Urinary bladder (tissue), 4 donors: ENCODE data around the gene IQCH. TPM values are rescaled to one million over a fixed set of nuclear protein-coding genes. Genes with fewer than 3 reads are reported as not detected.

Source experiments
- DNase-seq: peaks from one replicate; pipeline ENCODE4 v3.0.0-alpha.2; 2015; ENCODE audit errors: extremely low spot score
- H3K27ac ChIP-seq: one replicate; pipeline ENCODE4 v1.5.1; 2013; ENCODE audit warnings: low read depth, mild to moderate bottlenecking, moderate library complexity
- H3K36me3 ChIP-seq: one replicate; pipeline ENCODE4 v1.6.1; 2013; ENCODE audit warnings: mild to moderate bottlenecking, moderate library complexity; ENCODE audit not compliant: insufficient read depth
- H3K4me1 ChIP-seq: one replicate; pipeline ENCODE4 v1.6.1; 2013; ENCODE audit warnings: mild to moderate bottlenecking, moderate library complexity; ENCODE audit not compliant: insufficient read depth
- H3K4me3 ChIP-seq: one replicate; pipeline ENCODE4 v1.5.1; 2013; ENCODE audit warnings: low read depth, low read length
- WGBS: extraction: QIAGEN DNeasy Blood & Tissue Kit; methylation state at CpG from one replicate; pipeline ENCODE4 v1.1.7; 2013; 5-methylcytosine and 5-hydroxymethylcytosine counted together
- polyA plus RNA-seq: library from polyadenylated mRNA; stranded (reverse); fragments of 200-250 nt; gene quantifications from one replicate; pipeline ENCODE4 v1.2.3, GENCODE V29; 2013
- total RNA-seq: library from RNA; depleted of rRNA; stranded (reverse); fragments of >200 nt; gene quantifications from one replicate; pipeline ENCODE4 v1.2.3, GENCODE V29; 2014
- donor health status: healthy with polysubstance abuse.
- donor health status: healthy.

Gene IQCH
- total and polyA plus RNA-seq, 2 donors, result 0.22 to 4.8 TPM

- Histone ChIP-seq H3K4me3 (no peak overlapping the region), H3K36me3 (no peaks in the 10 kb centered on the region), H3K4me1 (no peaks in the 10 kb centered on the region), H3K27ac (no peak overlapping the region)
- 90% methylated on average over 2 of the region's 2 CpGs for WGBS
- no peak for DNase-seq
Measured at GRCh38 chr15:67481680-67482079, 227.1 kb downstream of the IQCH start.

GRCh38 chr15:67495585-67495984, 241.0 kb downstream of the IQCH start:
- WGBS, result 93% methylated on average over 1 of the region's 1 CpG
- Histone ChIP-seq H3K36me3 (no peaks in the 10 kb centered on the region), H3K4me3 (no peak overlapping the region), H3K4me1 (no peaks in the 10 kb centered on the region), H3K27ac (no peak overlapping the region)
- no peak for DNase-seq

- DNase-seq, result no peak
- Histone ChIP-seq H3K4me1 (no peaks in the 10 kb centered on the region), H3K4me3 (no peak overlapping the region), H3K36me3 (no peaks in the 10 kb centered on the region), H3K27ac (no peak overlapping the region)
- 18% methylated on average over 2 of the region's 2 CpGs for WGBS
Measured at GRCh38 chr15:67501177-67501835, 246.7 kb downstream of the IQCH start.

- no peak for DNase-seq
- Histone ChIP-seq H3K4me3 (no peak overlapping the region), H3K27ac (no peak overlapping the region), H3K4me1 (no peaks in the 10 kb centered on the region), H3K36me3 (no peaks in the 10 kb centered on the region)
- WGBS, result 68% methylated on average over 13 of the region's 13 CpGs
Measured at GRCh38 chr15:67501836-67502461, 247.4 kb downstream of the IQCH start.

- Histone ChIP-seq H3K27ac (no peak overlapping the region), H3K4me3 (no peak overlapping the region), H3K36me3 (no peaks in the 10 kb centered on the region), H3K4me1 (no peaks in the 10 kb centered on the region)
- 93% methylated on average over 6 of the region's 6 CpGs for WGBS
- no peak for DNase-seq
Measured at GRCh38 chr15:67504056-67504455, 249.5 kb downstream of the IQCH start.

GRCh38 chr15:67504796-67505195, 250.2 kb downstream of the IQCH start:
- 73% methylated on average over 5 of the region's 5 CpGs for WGBS
- H3K27ac ChIP-seq, result no peak overlapping the region
- no peak for DNase-seq
- H3K4me1 ChIP-seq, result no peaks in the 10 kb centered on the region
- H3K4me3 ChIP-seq, result no peak overlapping the region
- H3K36me3 ChIP-seq, result no peaks in the 10 kb centered on the region

- no peaks in the 10 kb centered on the region for H3K36me3 ChIP-seq
- no peaks in the 10 kb centered on the region for H3K4me1 ChIP-seq
- H3K27ac ChIP-seq, result no peak overlapping the region
- 74% methylated on average over 5 of the region's 5 CpGs for WGBS
- no peak for DNase-seq
- H3K4me3 ChIP-seq, result no peak overlapping the region
Measured at GRCh38 chr15:67505675-67506572, 251.3 kb downstream of the IQCH start.

GRCh38 chr15:67506775-67507747, 252.5 kb downstream of the IQCH start:
- 92% methylated on average over 11 of the region's 11 CpGs for WGBS
- DNase-seq, result no peak
- Histone ChIP-seq H3K4me1 (no peaks in the 10 kb centered on the region), H3K36me3 (no peaks in the 10 kb centered on the region), H3K27ac (no peak overlapping the region), H3K4me3 (no peak overlapping the region)

- Histone ChIP-seq H3K4me1 (no peaks in the 10 kb centered on the region), H3K36me3 (no peaks in the 10 kb centered on the region), H3K4me3 (no peak overlapping the region), H3K27ac (no peak overlapping the region)
- WGBS, result 67% methylated on average over 3 of the region's 3 CpGs
- no peak for DNase-seq
Measured at GRCh38 chr15:67508407-67508806, 253.8 kb downstream of the IQCH start.

- Histone ChIP-seq H3K27ac (no peak overlapping the region), H3K4me3 (no peak overlapping the region), H3K4me1 (no peaks in the 10 kb centered on the region), H3K36me3 (no peaks in the 10 kb centered on the region)
- 94% methylated on average over 4 of the region's 4 CpGs for WGBS
- no peak for DNase-seq
Measured at GRCh38 chr15:67509918-67510317, 255.3 kb downstream of the IQCH start.

- Histone ChIP-seq H3K36me3 (no peaks in the 10 kb centered on the region), H3K27ac (no peak overlapping the region), H3K4me1 (no peaks in the 10 kb centered on the region), H3K4me3 (no peak overlapping the region)
- 80% methylated on average over 7 of the region's 7 CpGs for WGBS
- DNase-seq, result no peak
Measured at GRCh38 chr15:67510597-67511190, 256.1 kb downstream of the IQCH start.

- no peak for DNase-seq
- no peak overlapping the region for H3K27ac ChIP-seq
- H3K4me3 ChIP-seq, result no peak overlapping the region
- H3K4me1 ChIP-seq, result no peaks in the 10 kb centered on the region
- 99% methylated on average over 3 of the region's 3 CpGs for WGBS
- H3K36me3 ChIP-seq, result no peaks in the 10 kb centered on the region
Measured at GRCh38 chr15:67511606-67512005, 257.0 kb downstream of the IQCH start.

GRCh38 chr15:67512140-67512539, 257.6 kb downstream of the IQCH start:
- Histone ChIP-seq H3K27ac (no peak overlapping the region), H3K36me3 (no peaks in the 10 kb centered on the region), H3K4me3 (no peak overlapping the region), H3K4me1 (no peaks in the 10 kb centered on the region)
- WGBS, result 31% methylated on average over 3 of the region's 3 CpGs
- no peak for DNase-seq
